HL-60 (cell line): ENCODE measurements around the gene GSTO2.

Experiments used
- TF ChIP-seq, protein P1 (sequence below): IDR thresholded peaks from one replicate; pipeline ENCODE4 v1.5.1; 2011; ENCODE audit warnings: low read length, control low read depth, inconsistent platforms; ENCODE audit not compliant: insufficient read depth
- TF ChIP-seq, protein P2 (sequence below): IDR thresholded peaks from 2 replicates; pipeline ENCODE4 v1.6.1; 2012; ENCODE audit warnings: low read depth; ENCODE audit not compliant: insufficient replicate concordance

DNA sequence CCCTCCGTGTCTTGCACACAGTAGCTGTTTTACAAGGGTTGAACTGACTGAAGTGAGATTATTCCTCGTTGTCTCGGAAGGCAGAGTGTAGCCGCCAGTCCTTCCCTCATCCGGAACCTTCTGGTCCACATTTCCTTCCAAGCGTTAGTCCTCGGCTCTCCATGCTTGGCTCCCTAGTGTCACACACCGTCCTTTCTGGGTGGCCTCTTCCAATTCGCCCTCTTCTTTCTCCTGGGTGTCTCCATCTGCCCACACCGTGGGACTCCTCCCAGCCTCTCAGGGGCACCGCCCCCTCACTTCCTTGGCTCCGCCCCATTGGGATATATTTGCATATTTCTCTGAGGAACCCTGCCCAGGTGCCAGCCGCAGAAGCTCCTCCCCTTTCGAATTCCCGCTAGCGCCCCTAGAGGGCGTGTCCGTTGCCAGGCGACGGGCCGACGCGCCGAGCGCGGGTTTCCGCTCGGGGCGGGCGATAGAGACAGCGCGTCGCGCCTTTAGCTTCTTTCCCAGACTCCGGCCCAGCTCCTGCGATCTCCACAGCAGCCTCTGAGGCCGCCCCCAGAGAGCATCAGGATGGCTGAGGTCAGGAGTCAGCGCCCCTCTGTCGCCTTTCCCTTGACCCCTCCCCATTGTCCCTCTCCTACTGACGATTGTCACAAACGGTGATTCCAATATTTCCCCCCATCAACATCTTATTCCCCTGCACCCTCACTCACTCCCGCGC is 84.5 kb downstream of the GSTO2 start, which contains the start of gene CFAP58:
- TF ChIP-seq, protein P1, sequence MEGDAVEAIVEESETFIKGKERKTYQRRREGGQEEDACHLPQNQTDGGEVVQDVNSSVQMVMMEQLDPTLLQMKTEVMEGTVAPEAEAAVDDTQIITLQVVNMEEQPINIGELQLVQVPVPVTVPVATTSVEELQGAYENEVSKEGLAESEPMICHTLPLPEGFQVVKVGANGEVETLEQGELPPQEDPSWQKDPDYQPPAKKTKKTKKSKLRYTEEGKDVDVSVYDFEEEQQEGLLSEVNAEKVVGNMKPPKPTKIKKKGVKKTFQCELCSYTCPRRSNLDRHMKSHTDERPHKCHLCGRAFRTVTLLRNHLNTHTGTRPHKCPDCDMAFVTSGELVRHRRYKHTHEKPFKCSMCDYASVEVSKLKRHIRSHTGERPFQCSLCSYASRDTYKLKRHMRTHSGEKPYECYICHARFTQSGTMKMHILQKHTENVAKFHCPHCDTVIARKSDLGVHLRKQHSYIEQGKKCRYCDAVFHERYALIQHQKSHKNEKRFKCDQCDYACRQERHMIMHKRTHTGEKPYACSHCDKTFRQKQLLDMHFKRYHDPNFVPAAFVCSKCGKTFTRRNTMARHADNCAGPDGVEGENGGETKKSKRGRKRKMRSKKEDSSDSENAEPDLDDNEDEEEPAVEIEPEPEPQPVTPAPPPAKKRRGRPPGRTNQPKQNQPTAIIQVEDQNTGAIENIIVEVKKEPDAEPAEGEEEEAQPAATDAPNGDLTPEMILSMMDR: peak; percentile 47
- TF ChIP-seq, protein P2, sequence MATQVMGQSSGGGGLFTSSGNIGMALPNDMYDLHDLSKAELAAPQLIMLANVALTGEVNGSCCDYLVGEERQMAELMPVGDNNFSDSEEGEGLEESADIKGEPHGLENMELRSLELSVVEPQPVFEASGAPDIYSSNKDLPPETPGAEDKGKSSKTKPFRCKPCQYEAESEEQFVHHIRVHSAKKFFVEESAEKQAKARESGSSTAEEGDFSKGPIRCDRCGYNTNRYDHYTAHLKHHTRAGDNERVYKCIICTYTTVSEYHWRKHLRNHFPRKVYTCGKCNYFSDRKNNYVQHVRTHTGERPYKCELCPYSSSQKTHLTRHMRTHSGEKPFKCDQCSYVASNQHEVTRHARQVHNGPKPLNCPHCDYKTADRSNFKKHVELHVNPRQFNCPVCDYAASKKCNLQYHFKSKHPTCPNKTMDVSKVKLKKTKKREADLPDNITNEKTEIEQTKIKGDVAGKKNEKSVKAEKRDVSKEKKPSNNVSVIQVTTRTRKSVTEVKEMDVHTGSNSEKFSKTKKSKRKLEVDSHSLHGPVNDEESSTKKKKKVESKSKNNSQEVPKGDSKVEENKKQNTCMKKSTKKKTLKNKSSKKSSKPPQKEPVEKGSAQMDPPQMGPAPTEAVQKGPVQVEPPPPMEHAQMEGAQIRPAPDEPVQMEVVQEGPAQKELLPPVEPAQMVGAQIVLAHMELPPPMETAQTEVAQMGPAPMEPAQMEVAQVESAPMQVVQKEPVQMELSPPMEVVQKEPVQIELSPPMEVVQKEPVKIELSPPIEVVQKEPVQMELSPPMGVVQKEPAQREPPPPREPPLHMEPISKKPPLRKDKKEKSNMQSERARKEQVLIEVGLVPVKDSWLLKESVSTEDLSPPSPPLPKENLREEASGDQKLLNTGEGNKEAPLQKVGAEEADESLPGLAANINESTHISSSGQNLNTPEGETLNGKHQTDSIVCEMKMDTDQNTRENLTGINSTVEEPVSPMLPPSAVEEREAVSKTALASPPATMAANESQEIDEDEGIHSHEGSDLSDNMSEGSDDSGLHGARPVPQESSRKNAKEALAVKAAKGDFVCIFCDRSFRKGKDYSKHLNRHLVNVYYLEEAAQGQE: no peak
